ENCODE results near the gene ST3GAL2. TPM values are rescaled to one million over a fixed set of nuclear protein-coding genes. Genes with fewer than 3 reads are reported as not detected.
A peak's percentile ranks its signal among the peaks of the same experiment; 100 is the strongest.

Gene ST3GAL2
- total RNA-seq, 2 donors from 2014 or later: 9.1 to 11.2 TPM

DNA sequence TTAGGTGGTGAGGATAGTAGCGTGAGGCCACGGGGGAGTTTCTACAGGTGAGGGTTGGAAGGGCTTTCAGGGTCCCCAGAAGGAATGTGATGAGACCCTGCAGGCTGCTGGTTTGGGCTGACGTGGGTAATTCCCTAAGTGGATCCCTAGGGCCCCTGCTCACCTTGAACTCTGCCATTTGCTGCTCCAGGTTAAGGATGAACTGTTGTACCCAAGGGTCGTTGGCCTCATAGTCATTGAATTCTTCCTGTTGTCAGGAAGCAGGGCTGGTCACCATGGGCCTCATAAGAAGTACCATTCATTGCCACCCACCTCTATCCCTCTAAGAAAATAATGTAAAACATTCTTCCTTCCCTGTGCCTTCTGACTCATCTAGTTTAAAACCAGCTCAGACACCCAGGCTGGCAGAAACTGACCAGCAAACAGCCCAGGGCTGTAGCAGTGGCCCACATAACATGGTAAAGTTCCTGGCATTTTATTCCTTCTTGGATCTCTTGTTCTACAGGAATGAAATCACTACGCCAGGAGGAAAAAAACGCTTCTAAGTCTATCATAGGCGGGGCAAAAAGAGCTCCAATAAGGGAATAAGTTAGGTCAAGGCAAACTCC, 43.1 kb upstream of the ST3GAL2 start:
- no peaks in the 10 kb centered on the region for H3K4me1 ChIP-seq
- DNase-seq (no peak), ATAC-seq (no peak)
- no peak overlapping the region for H3K27ac ChIP-seq
- 72 to 78% methylated on average over 4 to 5 of the region's 7 CpGs for WGBS, 2 donors
- no peaks in the 10 kb centered on the region for H3K9me3 ChIP-seq
- TF ChIP-seq POLR2A (IDR thresholded peaks at IDR 0.05): no peak
- no peak for TF ChIP-seq CTCF (IDR thresholded peaks at IDR 0.05)
- H3K27me3 ChIP-seq: no peaks in the 10 kb centered on the region
- intact Hi-C loops (cut with DNase I): no loop called here
- peaks cover 0 to 29% of the 10 kb centered on the region in 2 donors for H3K36me3 ChIP-seq (replicated peaks in 1 of 2; ENCODE audit: insufficient read depth in 1 of 2, low read depth in 2 of 2)
- no peak overlapping the region for H3K4me3 ChIP-seq

- Histone ChIP-seq H3K4me3 (no peak overlapping the region), H3K36me3 (replicated peaks in 1 of 2; ENCODE audit: insufficient read depth in 1 of 2, low read depth in 2 of 2) (peaks cover 0 to 29% of the 10 kb centered on the region in 2 donors), H3K27ac (no peak overlapping the region), H3K4me1 (no peaks in the 10 kb centered on the region), H3K27me3 (no peaks in the 10 kb centered on the region), H3K9me3 (no peaks in the 10 kb centered on the region)
- WGBS, 2 donors: 90 to 93% methylated on average over 6 to 17 of the region's 17 CpGs
- no peak for TF ChIP-seq CTCF (IDR thresholded peaks at IDR 0.05)
- no peak for TF ChIP-seq POLR2A (IDR thresholded peaks at IDR 0.05)
- intact Hi-C loops (cut with DNase I): no loop called here
- ATAC-seq (no peak), DNase-seq (no peak)
Observed at GRCh38 chr16:70480127-70481105, 41.5 kb upstream of the ST3GAL2 start.

DNA sequence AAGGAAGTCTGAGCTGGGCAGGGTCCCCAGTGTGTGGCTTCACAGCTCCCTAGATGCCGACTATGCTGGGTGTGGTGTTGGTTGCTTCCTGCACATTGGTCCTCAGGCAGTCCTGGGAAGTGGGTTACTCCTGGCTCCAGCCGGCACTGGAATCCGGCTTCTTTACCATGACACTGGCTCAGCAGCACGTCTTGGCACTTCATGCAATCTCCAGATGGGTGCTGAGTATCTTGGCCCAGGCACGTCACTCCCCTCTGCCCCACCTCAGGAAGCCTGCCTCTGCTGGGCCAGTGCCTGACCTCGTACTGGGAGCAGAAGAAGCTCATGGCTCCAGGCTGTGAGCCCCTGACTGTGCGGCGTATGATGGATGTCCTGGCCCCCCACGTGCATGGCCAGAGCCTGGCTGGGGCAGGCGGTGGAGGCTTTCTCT, 40.0 kb upstream of the ST3GAL2 start:
- no peak for TF ChIP-seq CTCF (IDR thresholded peaks at IDR 0.05)
- TF ChIP-seq POLR2A (IDR thresholded peaks at IDR 0.05): no peak
- peak; percentile 20 for ATAC-seq
- 40 to 80% methylated on average over 1 to 10 of the region's 10 CpGs for WGBS, 2 donors

GRCh38 chr16:70478169-70478568, 39.3 kb upstream of the ST3GAL2 start:
- intact Hi-C loops (cut with DNase I): no loop called here
- H3K36me3 ChIP-seq (replicated peaks in 1 of 2; ENCODE audit: insufficient read depth in 1 of 2, low read depth in 2 of 2): peaks cover 0 to 25% of the 10 kb centered on the region in 2 donors
- no peak overlapping the region for H3K27ac ChIP-seq
- H3K4me3 ChIP-seq: no peak overlapping the region
- H3K9me3 ChIP-seq: no peaks in the 10 kb centered on the region
- no peak for TF ChIP-seq CTCF (IDR thresholded peaks at IDR 0.05)
- TF ChIP-seq POLR2A (IDR thresholded peaks at IDR 0.05): no peak
- ATAC-seq: no peak
- DNase-seq: no peak
- H3K27me3 ChIP-seq: no peaks in the 10 kb centered on the region
- 70 to 85% methylated on average over 2 to 8 of the region's 8 CpGs for WGBS, 2 donors
- H3K4me1 ChIP-seq: no peaks in the 10 kb centered on the region

More for the DNA sequence above, 40.0 kb upstream of the ST3GAL2 start:
- Histone ChIP-seq H3K4me1 (no peaks in the 10 kb centered on the region), H3K27me3 (no peaks in the 10 kb centered on the region), H3K27ac (no peak overlapping the region), H3K9me3 (no peaks in the 10 kb centered on the region), H3K4me3 (no peak overlapping the region), H3K36me3 (replicated peaks in 1 of 2; ENCODE audit: insufficient read depth in 1 of 2, low read depth in 2 of 2) (peaks cover 0 to 29% of the 10 kb centered on the region in 2 donors)
- intact Hi-C loops (cut with DNase I): no loop called here
- DNase-seq: no peak
